GM18951 (cell line): ENCODE data around the gene SHCBP1L.
"Not testable (repeated sequence)": the region's sequence is repeated elsewhere in the genome, so short reads cannot be mapped to it uniquely, and the experiment has no call there.

Source experiments
- POLR2A ChIP-seq: IDR thresholded peaks from 4 replicates; pipeline ENCODE4 v1.6.1; 2011; ENCODE audit warnings: mild to moderate bottlenecking; ENCODE audit not compliant: insufficient read length, insufficient read depth; ENCODE audit errors: extremely low read depth
- in situ Hi-C: fragments of 300-500 bp; cut with MboI; formaldehyde crosslinking; loops from one replicate; pipeline ENCODE4 v1.12.0; 2022; ENCODE audit warnings: low sequenced_read_pairs, mixed read lengths, inconsistent platforms; ENCODE audit not compliant: unreplicated experiment

The SHCBP1L gene

GRCh38 chr1:182955596-182956588 is 2.9 kb upstream of the SHCBP1L start:
- in situ Hi-C loops: loop anchor here (10.0 kb wide), 1 partner anchor 279 kb away; no protein-coding TSS in a partner anchor
- TF ChIP-seq POLR2A: no peak

GRCh38 chr1:182953826-182954225 is 860 bp upstream of the SHCBP1L start:
- no peak for TF ChIP-seq POLR2A
- in situ Hi-C loops: loop anchor here (10.0 kb wide), 1 partner anchor 281 kb away; no protein-coding TSS in a partner anchor

GRCh38 chr1:182943336-182943735 is 9.6 kb downstream of the SHCBP1L start:
- in situ Hi-C loops: not testable (repeated sequence)

GRCh38 chr1:182942145-182942544 is 10.8 kb downstream of the SHCBP1L start:
- in situ Hi-C loops: not testable (repeated sequence)

- in situ Hi-C loops: no loop called here
- no peak for TF ChIP-seq POLR2A
Observed at GRCh38 chr1:182939413-182939812, 13.6 kb downstream of the SHCBP1L start.

GRCh38 chr1:182935716-182936115 is 17.2 kb downstream of the SHCBP1L start:
- no peak for TF ChIP-seq POLR2A
- in situ Hi-C loops: no loop called here

- in situ Hi-C loops: no loop called here
- no peak for TF ChIP-seq POLR2A
Observed at GRCh38 chr1:182930985-182931384, 22.0 kb downstream of the SHCBP1L start.

- in situ Hi-C loops: no loop called here
- TF ChIP-seq POLR2A: no peak
Observed at GRCh38 chr1:182927693-182928433, 25.1 kb downstream of the SHCBP1L start.

- in situ Hi-C loops: no loop called here
- no peak for TF ChIP-seq POLR2A
Observed at GRCh38 chr1:182925661-182926060, 27.3 kb downstream of the SHCBP1L start.

- in situ Hi-C loops: no loop called here
- TF ChIP-seq POLR2A: no peak
Observed at GRCh38 chr1:182917378-182917777, 35.6 kb downstream of the SHCBP1L start.

GRCh38 chr1:182913401-182913800 is 39.6 kb downstream of the SHCBP1L start:
- no peak for TF ChIP-seq POLR2A
- in situ Hi-C loops: no loop called here

- in situ Hi-C loops: no loop called here
- no peak for TF ChIP-seq POLR2A
Observed at GRCh38 chr1:182910143-182910542, 42.8 kb downstream of the SHCBP1L start.

- TF ChIP-seq POLR2A: no peak
- in situ Hi-C loops: no loop called here
Observed at GRCh38 chr1:182909578-182909977, 43.4 kb downstream of the SHCBP1L start.

- TF ChIP-seq POLR2A: no peak
- in situ Hi-C loops: no loop called here
Observed at GRCh38 chr1:182905321-182905720, 47.6 kb downstream of the SHCBP1L start.

- in situ Hi-C loops: not testable (repeated sequence)
Observed at GRCh38 chr1:182901946-182902345, 51.0 kb downstream of the SHCBP1L start.
